OCI-LY1 (cell line): ENCODE results near the gene ZSCAN12.
"Not testable (repeated sequence)": the region's sequence is repeated elsewhere in the genome, so short reads cannot be mapped to it uniquely, and the experiment has no call there.

Experiments used
- H2AFZ ChIP-seq: fragments of 200-600 bp; sonication (generic), shearing (Covaris generic); 2 replicates; pipeline ENCODE4 v1.6.0; 2014; ENCODE audit warnings: antibody characterized with exemption, mild to moderate bottlenecking, low read length
- H3F3A ChIP-seq: fragments of 200-600 bp; sonication (generic), shearing (Covaris generic); 2 replicates; pipeline ENCODE4 v1.6.0; 2014; ENCODE audit warnings: mild to moderate bottlenecking, antibody characterized with exemption, low read length, moderate library complexity; ENCODE audit not compliant: insufficient read depth
- H3K27ac ChIP-seq: fragments of 200-600 bp; sonication (generic); 2 replicates; pipeline ENCODE4 v1.5.1; 2014; ENCODE audit warnings: low read length, mixed run types, mild to moderate bottlenecking, low read depth; ENCODE audit not compliant: poor library complexity, severe bottlenecking
- H3K27me3 ChIP-seq: fragments of 200-600 bp; sonication (generic); 2 replicates; pipeline ENCODE4 v1.6.0; 2014; ENCODE audit warnings: antibody characterized with exemption, mild to moderate bottlenecking, low read length, moderate library complexity; ENCODE audit not compliant: insufficient read depth
- H3K36me3 ChIP-seq: fragments of 200-600 bp; sonication (generic); 2 replicates; pipeline ENCODE4 v1.6.1; 2014; ENCODE audit warnings: mild to moderate bottlenecking, antibody characterized with exemption, low read length, moderate library complexity, mixed read lengths; ENCODE audit not compliant: insufficient read depth
- H3K4me1 ChIP-seq: fragments of 200-600 bp; sonication (generic); 2 replicates; pipeline ENCODE4 v1.5.1; 2014; ENCODE audit warnings: mild to moderate bottlenecking, low read length, moderate library complexity; ENCODE audit not compliant: insufficient read depth, severe bottlenecking
- H3K4me2 ChIP-seq: fragments of 200-600 bp; sonication (generic), shearing (Covaris generic); 2 replicates; pipeline ENCODE4 v1.6.1; 2014; ENCODE audit warnings: low read length
- H3K4me3 ChIP-seq: fragments of 200-600 bp; sonication (generic); 2 replicates; pipeline ENCODE4 v1.5.1; 2014; ENCODE audit warnings: low read length, low read depth, mild to moderate bottlenecking, mixed read lengths; ENCODE audit not compliant: poor library complexity, severe bottlenecking
- H3K79me2 ChIP-seq: fragments of 200-600 bp; shearing (Covaris generic); 2 replicates; pipeline ENCODE4 v1.6.1; 2016; ENCODE audit warnings: mixed run types, low read length, mixed read lengths; ENCODE audit not compliant: insufficient read depth
- H3K9ac ChIP-seq: fragments of 200-600 bp; sonication (generic), shearing (Covaris generic); 2 replicates; pipeline ENCODE4 v1.6.1; 2014; ENCODE audit warnings: mild to moderate bottlenecking, low read length, mixed read lengths
- H3K9me2 ChIP-seq: fragments of 200-600 bp; sonication (generic), shearing (Covaris generic); 2 replicates; pipeline ENCODE4 v1.6.1; 2014; ENCODE audit warnings: low read depth, mild to moderate bottlenecking, low read length, mixed read lengths
- H3K9me3 ChIP-seq: fragments of 200-600 bp; shearing (Covaris generic); 2 replicates; pipeline ENCODE4 v1.6.1; 2014; ENCODE audit warnings: low read length, mixed read lengths
- H4K20me1 ChIP-seq: fragments of 200-600 bp; sonication (generic), shearing (Covaris generic); 2 replicates; pipeline ENCODE4 v1.6.0; 2016; ENCODE audit warnings: mild to moderate bottlenecking, low read length; ENCODE audit not compliant: insufficient read depth
- EZH2 ChIP-seq: fragments of 200-600 bp; sonication (generic), shearing (Covaris generic); IDR thresholded peaks from 2 replicates; pipeline ENCODE4 v1.8.0; 2017; ENCODE audit warnings: borderline replicate concordance, mixed run types, mild to moderate bottlenecking, antibody characterized with exemption, low read length, moderate library complexity, mixed read lengths
- TF ChIP-seq, protein P1 (sequence below): fragments of 200-600 bp; sonication (generic), shearing (Covaris generic); IDR thresholded peaks from 2 replicates; pipeline ENCODE4 v1.5.1; 2017; ENCODE audit warnings: mild to moderate bottlenecking, antibody characterized with exemption, low read length, moderate library complexity, mixed read lengths

Gene ZSCAN12

GRCh38 chr6:28408076-28408802, 8.7 kb upstream of the ZSCAN12 start:
- Histone ChIP-seq H3K4me1 (no peaks in the 10 kb centered on the region), H3F3A (no peaks in the 10 kb centered on the region), H3K9me3 (no peaks in the 10 kb centered on the region), H3K27me3 (no peaks in the 10 kb centered on the region), H3K79me2 (no peaks in the 10 kb centered on the region), H3K4me3 (no peak overlapping the region), H3K9ac (no peak overlapping the region), H3K27ac (no peak overlapping the region), H2AFZ (no peak overlapping the region), H3K36me3 (no peaks in the 10 kb centered on the region), H3K9me2 (no peaks in the 10 kb centered on the region), H4K20me1 (no peaks in the 10 kb centered on the region), H3K4me2 (no peak overlapping the region)
- TF ChIP-seq, protein P1, sequence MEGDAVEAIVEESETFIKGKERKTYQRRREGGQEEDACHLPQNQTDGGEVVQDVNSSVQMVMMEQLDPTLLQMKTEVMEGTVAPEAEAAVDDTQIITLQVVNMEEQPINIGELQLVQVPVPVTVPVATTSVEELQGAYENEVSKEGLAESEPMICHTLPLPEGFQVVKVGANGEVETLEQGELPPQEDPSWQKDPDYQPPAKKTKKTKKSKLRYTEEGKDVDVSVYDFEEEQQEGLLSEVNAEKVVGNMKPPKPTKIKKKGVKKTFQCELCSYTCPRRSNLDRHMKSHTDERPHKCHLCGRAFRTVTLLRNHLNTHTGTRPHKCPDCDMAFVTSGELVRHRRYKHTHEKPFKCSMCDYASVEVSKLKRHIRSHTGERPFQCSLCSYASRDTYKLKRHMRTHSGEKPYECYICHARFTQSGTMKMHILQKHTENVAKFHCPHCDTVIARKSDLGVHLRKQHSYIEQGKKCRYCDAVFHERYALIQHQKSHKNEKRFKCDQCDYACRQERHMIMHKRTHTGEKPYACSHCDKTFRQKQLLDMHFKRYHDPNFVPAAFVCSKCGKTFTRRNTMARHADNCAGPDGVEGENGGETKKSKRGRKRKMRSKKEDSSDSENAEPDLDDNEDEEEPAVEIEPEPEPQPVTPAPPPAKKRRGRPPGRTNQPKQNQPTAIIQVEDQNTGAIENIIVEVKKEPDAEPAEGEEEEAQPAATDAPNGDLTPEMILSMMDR: no peak
- no peak for TF ChIP-seq EZH2

DNA sequence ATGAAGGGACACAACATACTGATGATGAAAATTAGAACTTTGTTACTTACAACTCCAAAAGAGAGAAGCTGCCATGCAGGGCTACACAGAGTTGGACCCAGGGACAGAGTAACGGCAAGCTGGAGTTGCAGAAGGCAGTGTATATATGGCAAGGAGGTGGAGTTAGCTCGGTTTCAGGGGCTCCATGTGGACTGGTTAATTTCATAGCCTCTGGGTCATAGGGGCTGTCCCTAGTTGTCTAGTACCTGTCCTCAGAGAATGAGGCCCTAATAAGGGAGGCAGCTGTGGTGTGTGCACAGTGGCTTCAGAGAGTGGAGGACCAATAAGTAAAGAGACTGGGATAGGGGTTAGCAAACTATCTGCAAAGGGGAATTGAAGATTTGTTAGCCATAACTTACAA, 7.9 kb upstream of the ZSCAN12 start:
- H2AFZ ChIP-seq: no peak overlapping the region
- H3K9ac ChIP-seq: no peak overlapping the region
- H3K4me2 ChIP-seq: no peak overlapping the region
- no peak overlapping the region for H3K4me3 ChIP-seq
- no peaks in the 10 kb centered on the region for H3F3A ChIP-seq
- TF ChIP-seq, protein P1: no peak
- TF ChIP-seq EZH2: no peak
- H3K9me3 ChIP-seq: no peaks in the 10 kb centered on the region
- H4K20me1 ChIP-seq: no peaks in the 10 kb centered on the region
- no peaks in the 10 kb centered on the region for H3K27me3 ChIP-seq
- H3K27ac ChIP-seq: no peak overlapping the region
- H3K79me2 ChIP-seq: no peaks in the 10 kb centered on the region
- H3K36me3 ChIP-seq: no peaks in the 10 kb centered on the region
- H3K9me2 ChIP-seq: no peaks in the 10 kb centered on the region
- no peaks in the 10 kb centered on the region for H3K4me1 ChIP-seq

DNA sequence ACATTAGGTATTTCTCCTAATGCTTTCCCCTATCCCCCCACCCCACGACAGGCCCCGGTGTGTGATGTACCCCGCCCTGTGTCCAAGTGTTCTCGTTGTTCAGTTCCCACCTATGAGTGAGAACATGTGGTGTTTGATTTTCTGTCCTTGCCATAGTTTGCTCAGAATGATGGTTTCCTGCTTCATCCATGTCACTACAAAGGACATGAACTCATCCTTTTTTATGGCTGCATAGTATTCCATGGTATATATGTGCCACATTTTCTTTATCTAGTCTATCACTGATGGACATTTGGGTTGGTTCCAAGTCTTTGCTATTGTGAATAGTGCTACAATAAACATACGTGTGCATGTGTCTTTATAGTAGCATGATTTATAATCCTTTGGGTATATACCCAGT, 4.4 kb upstream of the ZSCAN12 start:
- H3K27me3 ChIP-seq, H3K4me3 ChIP-seq, H3K9me3 ChIP-seq, H3K79me2 ChIP-seq, H2AFZ ChIP-seq, H3K4me2 ChIP-seq, H3K9me2 ChIP-seq, H3K36me3 ChIP-seq, H3F3A ChIP-seq, H4K20me1 ChIP-seq, H3K27ac ChIP-seq, H3K9ac ChIP-seq: not testable (repeated sequence)
- peaks cover 13% of the 10 kb centered on the region for H3K4me1 ChIP-seq

DNA sequence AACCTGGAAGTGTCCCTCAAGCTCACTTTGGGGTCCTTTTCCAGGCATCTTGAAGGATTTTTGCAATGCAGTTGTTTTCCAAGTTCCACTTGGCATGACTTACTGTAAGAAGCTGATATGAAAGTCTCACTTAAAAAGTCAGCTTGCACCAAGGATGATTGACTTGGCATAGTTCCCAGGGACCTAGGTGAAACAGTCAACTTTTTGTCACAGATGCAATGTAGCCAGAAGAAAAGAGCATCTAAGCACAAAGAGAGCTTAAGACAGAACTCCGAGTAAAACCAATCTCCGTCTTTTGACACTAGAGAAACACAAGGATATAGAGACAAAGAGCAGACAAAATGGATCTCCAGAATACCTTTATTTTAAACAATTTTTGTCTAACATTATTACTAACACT, 2.6 kb upstream of the ZSCAN12 start:
- Histone ChIP-seq H2AFZ (no peak overlapping the region), H3K4me3 (no peak overlapping the region), H3K27me3 (no peaks in the 10 kb centered on the region), H3K4me1 (peaks cover 28% of the 10 kb centered on the region), H3F3A (no peaks in the 10 kb centered on the region), H3K9ac (no peak overlapping the region), H4K20me1 (no peaks in the 10 kb centered on the region), H3K79me2 (peaks cover 6% of the 10 kb centered on the region; the same call in 1 of the 2 replicates), H3K9me3 (no peaks in the 10 kb centered on the region), H3K27ac (no peak overlapping the region), H3K36me3 (peaks cover 11% of the 10 kb centered on the region), H3K4me2 (no peak overlapping the region), H3K9me2 (no peaks in the 10 kb centered on the region)
- TF ChIP-seq, protein P1: no peak
- no peak for TF ChIP-seq EZH2
